Endothelial cell of umbilical vein (primary cell): Measurements from ENCODE around the gene ARHGAP28. TPM values are rescaled to one million over a fixed set of nuclear protein-coding genes. Genes with fewer than 3 reads are reported as not detected.

Experiments used
- BruUV-seq: library from RNA; stranded (reverse); fragments of 400-500 nt; replicated peaks from 2 replicates; lab custom pipeline; 2021; lab: Mats Ljungman, UMichigan
- CTCF ChIA-PET: fragments of 300-600, 350-600 bp; sonication (Branson Sonifier 250); formaldehyde crosslinking; loops from one replicate; lab custom pipeline; 2021; ENCODE audit warnings: antibody characterized with exemption, inconsistent platforms; lab: Charles Lee
- POLR2A ChIA-PET: fragments of 300-600, 350-600 bp; sonication (Branson Sonifier 250); formaldehyde crosslinking; loops from one replicate; lab custom pipeline; 2021; ENCODE audit warnings: antibody characterized with exemption, inconsistent platforms; lab: Charles Lee
- DNase-seq: peaks from one replicate; pipeline ENCODE4 v3.0.0-alpha.2; 2011; ENCODE audit warnings: low read depth, low spot score
- FAIRE-seq: peaks from 2 replicates; lab custom pipeline; 2011; peaks lifted over from hg19 to GRCh38; lab: Jason Lieb, UNC
- H2AFZ ChIP-seq: 2 replicates; pipeline ENCODE4 v1.6.0; 2012; ENCODE audit warnings: low read depth, low read length, control low read depth, inconsistent platforms
- H3K27ac ChIP-seq: 2 replicates; pipeline ENCODE4 v1.5.1; 2011; ENCODE audit warnings: low read depth, mild to moderate bottlenecking, control low read depth, low read length, moderate library complexity; ENCODE audit not compliant: insufficient read depth
- H3K27me3 ChIP-seq, 2 experiments: 2 replicates each; pipeline versions ENCODE4 v1.6.0 to v1.6.1; 2011; ENCODE audit warnings: low read length in 2 of 2, mixed read lengths in 1 of 2; ENCODE audit not compliant: control insufficient read depth in 2 of 2, insufficient read depth in 2 of 2
- H3K36me3 ChIP-seq, 2 experiments: 2 replicates in 1 of 2; 3 replicates in 1 of 2; pipeline ENCODE4 v1.5.1; 2011; ENCODE audit warnings: low read length in 2 of 2, mild to moderate bottlenecking in 1 of 2, moderate library complexity in 1 of 2; ENCODE audit not compliant: control insufficient read depth in 2 of 2, insufficient read depth in 2 of 2; ENCODE audit errors: extremely low read depth in 1 of 2
- H3K4me1 ChIP-seq: 3 replicates; pipeline ENCODE4 v1.5.1; 2011; ENCODE audit warnings: mild to moderate bottlenecking, low read length; ENCODE audit not compliant: control insufficient read depth, insufficient read depth; ENCODE audit errors: extremely low read depth
- H3K4me2 ChIP-seq: 2 replicates; pipeline ENCODE4 v1.6.1; 2011; ENCODE audit warnings: low read length, control low read depth, mixed read lengths; ENCODE audit not compliant: insufficient read depth
- H3K4me3 ChIP-seq, 3 experiments: fragments of 200-600 bp in 1 of 3; sonication (generic), shearing (Covaris generic) in 1 of 3; replicated peaks in 1 of 3; 2 replicates each; pipeline ENCODE4 v1.5.1; 2011 to 2016; ENCODE audit warnings: control low read depth in 3 of 3, low read length in 3 of 3, mild to moderate bottlenecking in 2 of 3, inconsistent platforms in 1 of 3, low read depth in 1 of 3, moderate library complexity in 1 of 3; ENCODE audit not compliant: insufficient read depth in 1 of 3
- H3K79me2 ChIP-seq: 2 replicates; pipeline ENCODE4 v1.6.0; 2012; ENCODE audit warnings: low read length, inconsistent platforms; ENCODE audit not compliant: control insufficient read depth, insufficient read depth
- H3K9ac ChIP-seq: replicated peaks from 2 replicates; pipeline ENCODE3; 2011; ENCODE audit warnings: low read length, control low read depth; ENCODE audit not compliant: insufficient read depth; ENCODE audit errors: extremely low read depth
- H3K9me1 ChIP-seq: replicated peaks from 3 replicates; pipeline ENCODE4 v1.6.0; 2011; ENCODE audit warnings: mild to moderate bottlenecking, low read length; ENCODE audit not compliant: control insufficient read depth, insufficient read depth; ENCODE audit errors: extremely low read depth
- H3K9me3 ChIP-seq: replicated peaks from 2 replicates; pipeline ENCODE4 v1.5.1; 2012; ENCODE audit warnings: low read length, inconsistent platforms; ENCODE audit not compliant: control insufficient read depth, insufficient read depth
- H4K20me1 ChIP-seq: replicated peaks from 2 replicates; pipeline ENCODE3; 2011; ENCODE audit warnings: mild to moderate bottlenecking, low read length; ENCODE audit not compliant: control insufficient read depth, insufficient read depth; ENCODE audit errors: extremely low read depth
- CTCF ChIP-seq, 2 donors: IDR thresholded peaks; 1 replicate in 1 of 2; 2 replicates in 1 of 2; pipeline ENCODE4 v1.5.1; 2011; ENCODE audit warnings: low read length in 2 of 2, mild to moderate bottlenecking in 2 of 2, moderate library complexity in 2 of 2, control low read depth in 1 of 2, inconsistent platforms in 1 of 2, low read depth in 1 of 2; ENCODE audit not compliant: insufficient read depth in 1 of 2; ENCODE audit errors: extremely low read depth in 1 of 2
- EZH2 ChIP-seq: IDR thresholded peaks from 2 replicates; pipeline ENCODE4 v1.6.1; 2012; ENCODE audit warnings: borderline replicate concordance, low read depth, mild to moderate bottlenecking, moderate library complexity, low read length, inconsistent platforms; ENCODE audit not compliant: severe bottlenecking
- FOS ChIP-seq: IDR thresholded peaks from 2 replicates; pipeline ENCODE4 v1.6.1; 2011; ENCODE audit warnings: mild to moderate bottlenecking, low read length, moderate library complexity, borderline replicate concordance; ENCODE audit not compliant: insufficient read depth
- GATA2 ChIP-seq: IDR thresholded peaks from 2 replicates; pipeline ENCODE4 v1.7.0; 2011; ENCODE audit warnings: low read depth, mild to moderate bottlenecking, moderate library complexity, mixed read lengths, low read length; ENCODE audit not compliant: insufficient read length, insufficient read depth
- JUN ChIP-seq: IDR thresholded peaks from 2 replicates; pipeline ENCODE4 v1.6.1; 2011; ENCODE audit warnings: borderline replicate concordance, low read depth; ENCODE audit not compliant: insufficient read length, insufficient read depth
- MAX ChIP-seq: IDR thresholded peaks from 2 replicates; pipeline ENCODE4 v1.6.1; 2011; ENCODE audit not compliant: insufficient read depth, insufficient read length
- MYC ChIP-seq: IDR thresholded peaks from one replicate; pipeline ENCODE4 v1.6.1; 2011; ENCODE audit warnings: mild to moderate bottlenecking, low read depth, low read length
- POLR2A ChIP-seq: IDR thresholded peaks from 2 replicates; pipeline ENCODE4 v1.6.1; 2012; ENCODE audit warnings: low read depth, mild to moderate bottlenecking, control low read depth, low read length
- POLR2AphosphoS5 ChIP-seq: IDR thresholded peaks from 2 replicates; pipeline ENCODE4 v1.6.1; 2012; ENCODE audit warnings: low read depth, mild to moderate bottlenecking, control low read depth, low read length, moderate library complexity; ENCODE audit not compliant: insufficient read depth
- dilution Hi-C: fragments of 300-500 bp; cut with MboI; formaldehyde crosslinking; loops from one replicate; pipeline ENCODE4 v1.15.0; 2019; ENCODE audit warnings: low sequenced_read_pairs; ENCODE audit not compliant: extremely low pct_ligation_motif_present
- intact Hi-C: fragments of 100-400 bp; cut with micrococcal nuclease; formaldehyde crosslinking; loops from one replicate; pipeline ENCODE4 v1.10.0; 2022
- polyA plus RNA-seq, 4 experiments: library from polyadenylated mRNA; depleted of rRNA in 3 of 4; stranded (reverse) in 3 of 4; unstranded in 1 of 4; fragments of >200 nt; gene quantifications; 2 replicates each; pipeline versions ENCODE4 v1.2.1 to v1.2.3, GENCODE V29; 2011 to 2012; ENCODE audit warnings: missing spikeins in 1 of 4
- total RNA-seq: library from RNA; stranded (reverse); gene quantifications from 2 replicates; pipeline ENCODE4 v1.2.3, GENCODE V29; 2021

Gene ARHGAP28
- total and polyA plus RNA-seq, 2 donors (not counting 3 experiments of a cell fraction or from before 2014, with no cell fraction given), result 3.8 to 23.4 TPM

- Histone ChIP-seq H3K27ac (no peak overlapping the region), H4K20me1 (no peaks in the 10 kb centered on the region), H3K27me3 (no peaks in the 10 kb centered on the region), H2AFZ (no peak overlapping the region), H3K9ac (no peak overlapping the region), H3K9me3 (no peaks in the 10 kb centered on the region), H3K4me3 (no peak overlapping the region), H3K4me1 (no peaks in the 10 kb centered on the region), H3K9me1 (no peaks in the 10 kb centered on the region), H3K4me2 (no peak overlapping the region), H3K36me3 (no peaks in the 10 kb centered on the region), H3K79me2 (no peaks in the 10 kb centered on the region)
- POLR2A ChIA-PET, result no interaction called here
- TF ChIP-seq MYC (no peak), POLR2A (no peak), FOS (no peak), JUN (no peak), EZH2 (no peak), GATA2 (no peak)
- BruUV-seq, result no TSS peak
- peak; percentile 18 for FAIRE-seq
- no peak for DNase-seq
- intact Hi-C loops (no loop called here), dilution Hi-C loops (no loop called here)
- CTCF ChIA-PET, result no interaction called here
Observed at GRCh38 chr18:6792391-6792790, 62.9 kb downstream of the ARHGAP28 start.

- POLR2A ChIA-PET, result no interaction called here
- no TSS peak for BruUV-seq
- no peak overlapping the region for H3K4me3 ChIP-seq
- dilution Hi-C loops, result no loop called here
- no peaks in the 10 kb centered on the region for H3K9me1 ChIP-seq
- no peaks in the 10 kb centered on the region for H3K27me3 ChIP-seq
- no peak for FAIRE-seq
- H3K79me2 ChIP-seq, result no peaks in the 10 kb centered on the region
- H3K27ac ChIP-seq, result no peak overlapping the region
- no peak for TF ChIP-seq GATA2
- TF ChIP-seq POLR2A, result no peak
- no peak for TF ChIP-seq MAX
- no peak for TF ChIP-seq POLR2AphosphoS5
- no peak for TF ChIP-seq MYC
- no peak for TF ChIP-seq FOS
- TF ChIP-seq CTCF (IDR thresholded peaks at IDR 0.05; ENCODE audit: extremely low read depth in 1 of 2, insufficient read depth in 1 of 2, low read depth in 1 of 2, low read length in 2 of 2), result no peak
- no peak for TF ChIP-seq EZH2
- no peak for TF ChIP-seq JUN
- no peak for DNase-seq
- H3K4me1 ChIP-seq, result peaks cover under 1% of the 10 kb centered on the region
- CTCF ChIA-PET, result no interaction called here
- no peak overlapping the region for H2AFZ ChIP-seq
- H3K36me3 ChIP-seq, result no peaks in the 10 kb centered on the region
- intact Hi-C loops, result no loop called here
- H3K9ac ChIP-seq, result no peak overlapping the region
- no peak overlapping the region for H3K4me2 ChIP-seq
- H3K9me3 ChIP-seq, result no peaks in the 10 kb centered on the region
- H4K20me1 ChIP-seq, result no peaks in the 10 kb centered on the region
Observed at GRCh38 chr18:6793455-6793854, 63.9 kb downstream of the ARHGAP28 start.
